ENCODE measurements around the gene IFNA6. TPM values are rescaled to one million over a fixed set of nuclear protein-coding genes. Genes with fewer than 3 reads are reported as not detected.
"Not testable (repeated sequence)": the region's sequence is repeated elsewhere in the genome, so short reads cannot be mapped to it uniquely, and the experiment has no call there.

Gene IFNA6
- total RNA-seq, 2 donors from 2014 or later, result 0.34 TPM; not detected in 1

DNA sequence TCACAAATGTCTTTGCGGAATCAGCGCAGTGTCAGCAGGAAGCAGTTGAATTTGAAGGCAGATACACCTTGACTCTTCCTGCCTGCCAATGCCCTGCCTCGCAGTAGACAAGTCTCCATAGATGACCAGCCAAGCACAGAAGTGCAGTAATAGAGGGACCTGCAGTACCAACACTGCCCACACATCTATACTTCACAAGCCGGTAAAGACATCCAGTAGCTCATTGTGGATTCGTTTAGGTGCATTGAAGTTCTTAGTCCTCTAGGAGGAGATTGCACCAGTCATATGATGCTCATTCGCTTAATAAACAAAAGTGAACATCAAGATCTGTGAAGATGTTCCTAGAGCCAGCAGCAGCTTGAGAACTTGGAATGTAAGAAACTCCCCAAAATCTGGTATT lies 41.6 kb upstream of the IFNA6 start:
- Histone ChIP-seq H3K4me3 (no peak overlapping the region), H3K4me1 (replicated peaks) (no peaks in the 10 kb centered on the region), H3K27ac (no peak overlapping the region), H3K9me3 (no peaks in the 10 kb centered on the region), H3K27me3 (replicated peaks; ENCODE audit: insufficient read depth) (no peaks in the 10 kb centered on the region), H3K36me3 (no peaks in the 10 kb centered on the region)
- no peak for TF ChIP-seq POLR2A (IDR thresholded peaks at IDR 0.05)
- TF ChIP-seq POLR2AphosphoS5 (IDR thresholded peaks at IDR 0.05), result no peak
- peak in 1 of 4 experiments; percentile 30 for TF ChIP-seq CTCF (IDR thresholded peaks at IDR 0.05)
- no peak for DNase-seq (ENCODE audit: low spot score)
- intact Hi-C loops (cut with DNase I), result no loop called here
- WGBS, result 75% methylated on average over 6 of the region's 6 CpGs

DNA sequence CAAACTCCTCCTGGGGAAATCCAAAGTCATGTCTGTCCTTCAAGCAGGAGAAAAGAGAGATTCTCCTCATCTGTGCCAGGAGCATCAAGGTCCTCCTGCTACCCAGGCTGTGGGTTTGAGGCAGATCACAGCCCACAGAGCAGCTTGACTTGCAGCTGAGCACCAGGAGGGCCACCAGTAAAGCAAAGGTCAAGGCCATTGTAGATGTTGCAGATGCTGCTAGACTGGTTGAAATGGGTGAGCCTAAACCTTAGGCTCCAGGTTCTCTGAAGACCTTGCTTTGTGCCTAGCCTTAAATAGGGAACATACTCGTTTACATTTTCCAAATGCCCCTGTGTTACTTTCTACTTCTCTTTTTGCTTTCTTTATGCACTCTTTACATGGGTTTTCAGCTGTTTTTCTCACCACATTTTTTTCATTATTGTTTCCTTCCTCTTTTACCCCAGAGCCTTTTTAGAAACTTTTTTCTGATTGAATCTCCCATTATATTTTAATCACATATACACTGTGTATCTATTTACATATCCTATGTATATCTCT lies 34.5 kb upstream of the IFNA6 start, which contains the start of gene IFNA2:
Gene IFNA2 (minus strand): TSS at position 268 of the 540 bp plus-strand sequence. CDS start 69 bp downstream, at position 199.
- H3K4me1 ChIP-seq (replicated peaks), result no peaks in the 10 kb centered on the region
- no peak for DNase-seq (ENCODE audit: low spot score)
- intact Hi-C loops (cut with DNase I), result no loop called here
- no peaks in the 10 kb centered on the region for H3K9me3 ChIP-seq
- WGBS, result 82% methylated on average over 1 of the region's 1 CpG
- H3K27me3 ChIP-seq (replicated peaks; ENCODE audit: insufficient read depth), result peaks cover 2% of the 10 kb centered on the region
- H3K4me3 ChIP-seq, result no peak within 1 kb of the TSS
- no peak for TF ChIP-seq CTCF (IDR thresholded peaks at IDR 0.05)
- no peak for TF ChIP-seq POLR2A (IDR thresholded peaks at IDR 0.05)
- no peak for TF ChIP-seq POLR2AphosphoS5 (IDR thresholded peaks at IDR 0.05)
- no peaks in the 10 kb centered on the region for H3K36me3 ChIP-seq
- no peak within 1 kb of the TSS for H3K27ac ChIP-seq

DNA sequence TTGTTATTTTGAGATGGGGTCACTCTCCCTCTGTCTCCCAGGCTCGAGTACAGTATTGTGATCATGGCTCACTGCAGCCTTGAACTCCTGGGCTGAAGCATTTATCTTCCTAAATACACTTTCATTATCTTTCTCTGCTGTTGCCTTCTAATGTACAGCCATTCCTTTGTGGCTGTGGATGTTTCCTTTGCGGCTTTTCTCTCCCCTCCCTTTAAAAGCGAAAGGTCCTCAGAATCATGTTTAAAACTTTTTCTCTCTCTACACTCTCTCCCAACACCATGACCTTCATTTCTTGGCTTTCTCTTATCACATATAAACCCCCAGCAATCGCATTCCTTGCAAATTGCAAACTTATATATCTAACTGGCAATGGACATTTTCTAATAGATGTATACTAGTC lies 32.9 kb upstream of the IFNA6 start:
- Histone ChIP-seq H3K4me1 (replicated peaks) (no peaks in the 10 kb centered on the region), H3K27ac (no peak overlapping the region), H3K9me3 (no peaks in the 10 kb centered on the region), H3K4me3 (no peak overlapping the region), H3K36me3 (no peaks in the 10 kb centered on the region), H3K27me3 (replicated peaks; ENCODE audit: insufficient read depth) (peaks cover 2% of the 10 kb centered on the region)
- no peak for TF ChIP-seq POLR2AphosphoS5 (IDR thresholded peaks at IDR 0.05)
- no peak for TF ChIP-seq CTCF (IDR thresholded peaks at IDR 0.05)
- no peak for TF ChIP-seq POLR2A (IDR thresholded peaks at IDR 0.05)
- DNase-seq (ENCODE audit: low spot score), result no peak
- WGBS, result 78% methylated on average over 4 of the region's 4 CpGs
- intact Hi-C loops (cut with DNase I), result no loop called here

GRCh38 chr9:21381448-21382339 lies 31.0 kb upstream of the IFNA6 start:
- Histone ChIP-seq H3K27me3 (replicated peaks; ENCODE audit: insufficient read depth) (peaks cover 2% of the 10 kb centered on the region), H3K9me3 (no peaks in the 10 kb centered on the region), H3K27ac (no peak overlapping the region), H3K4me1 (replicated peaks) (no peaks in the 10 kb centered on the region), H3K36me3 (no peaks in the 10 kb centered on the region), H3K4me3 (no peak overlapping the region)
- no peak for TF ChIP-seq POLR2A (IDR thresholded peaks at IDR 0.05)
- TF ChIP-seq POLR2AphosphoS5 (IDR thresholded peaks at IDR 0.05), result no peak
- DNase-seq (ENCODE audit: low spot score), result no peak
- whole genome bisulfite sequencing, result 53% methylated on average over 5 of the region's 5 CpGs
- intact Hi-C loops (cut with DNase I), result no loop called here

DNA sequence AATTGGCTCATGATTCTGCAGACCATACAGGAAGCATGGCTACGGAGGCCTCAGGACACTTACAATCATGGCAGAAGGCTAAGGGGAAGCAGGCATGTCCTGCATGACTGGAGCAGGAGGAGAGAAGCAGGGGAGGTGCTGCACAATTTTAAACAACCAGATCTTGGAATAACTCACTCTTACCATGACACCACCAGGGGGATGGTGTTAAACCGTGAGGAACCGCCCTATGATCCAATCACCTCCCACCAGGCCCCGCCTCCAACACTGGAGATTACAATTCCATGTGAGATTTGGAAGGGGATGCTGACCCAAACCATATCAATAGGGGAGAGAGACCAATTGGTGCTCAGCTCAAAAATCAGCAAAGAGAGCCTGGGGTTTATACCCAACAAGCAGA lies 20.8 kb upstream of the IFNA6 start:
- H3K4me3 ChIP-seq; H3K27ac ChIP-seq; DNase-seq (ENCODE audit: low spot score); intact Hi-C loops (cut with DNase I); H3K9me3 ChIP-seq; H3K27me3 ChIP-seq (replicated peaks; ENCODE audit: insufficient read depth); H3K36me3 ChIP-seq; H3K4me1 ChIP-seq (replicated peaks): not testable (repeated sequence)
- WGBS, result 81% methylated on average over 4 of the region's 4 CpGs

Data from prostate gland (tissue), 2 donors.